ENCODE data around the gene TTC28. TPM values are rescaled to one million over a fixed set of nuclear protein-coding genes. Genes with fewer than 3 reads are reported as not detected.

TTC28 gene
- total and polyA plus RNA-seq, 10 of the 15 experiments (the other 5 are each of a cell fraction or from before 2014, with no cell fraction given), result 0.15 to 8.4 (median 1.4) TPM

DNA sequence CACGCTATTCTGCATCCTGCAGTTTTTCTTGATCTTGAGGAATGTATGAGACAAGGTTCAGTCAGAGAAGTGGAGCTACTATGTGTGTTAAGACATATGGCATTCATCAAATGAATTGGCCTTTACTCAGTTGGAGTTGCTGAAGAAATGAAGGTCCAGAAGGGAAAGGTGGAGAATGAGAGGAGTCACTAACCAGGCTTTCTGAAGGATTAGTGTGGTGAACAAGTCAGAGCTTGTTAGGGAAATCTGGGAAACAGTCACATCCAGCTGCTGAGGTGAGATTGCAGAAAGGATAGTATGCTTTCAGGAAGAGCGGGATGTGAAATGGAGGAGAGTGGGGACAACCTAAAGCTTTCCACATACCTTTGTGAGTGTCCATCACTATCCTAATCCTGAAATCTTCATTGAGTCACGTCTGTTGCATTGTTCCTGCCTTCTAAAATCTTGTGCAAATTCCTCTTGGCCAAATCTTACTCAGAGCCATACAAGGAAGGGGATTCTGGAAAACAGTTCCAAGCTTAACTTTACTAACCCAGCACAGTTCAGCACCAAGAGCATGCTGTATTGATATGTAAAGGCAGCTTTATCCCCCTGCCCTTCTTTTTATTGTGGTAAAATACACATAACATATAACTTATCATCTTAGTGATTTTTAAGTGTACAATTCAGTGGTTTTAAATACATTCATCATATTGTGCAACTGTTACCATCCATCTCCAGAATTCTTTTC is 749.1 kb downstream of the TTC28 start:
- no peaks in the 10 kb centered on the region for H3K36me3 ChIP-seq (ENCODE audit: control insufficient read depth in 2 of 2, insufficient read depth in 2 of 2, low read length in 1 of 2)
- in situ Hi-C loops (cut with MboI) (no loop called here), intact Hi-C loops (cut with micrococcal nuclease; ENCODE audit: unreplicated experiment) (no loop called here)
- POLR2A ChIA-PET, result no interaction called here
- no peak overlapping the region for H3K4me2 ChIP-seq (ENCODE audit: control insufficient read depth, insufficient read depth)
- FAIRE-seq, result no peak
- no peak for DNase-seq (ENCODE audit: low read depth, low spot score)
- H3K27me3 ChIP-seq (replicated peaks in 1 of 2; ENCODE audit: control insufficient read depth in 2 of 2, insufficient read depth in 2 of 2, low read length in 1 of 2), result no peaks in the 10 kb centered on the region
- 87% methylated on average over 3 of the region's 3 CpGs for WGBS (ENCODE audit: insufficient coverage, insufficient replicate concordance, low lambda C conversion rate, missing lambda C conversion rate)
- no peak overlapping the region for H2AFZ ChIP-seq (ENCODE audit: control insufficient read depth, low read depth, low read length)
- no peaks in the 10 kb centered on the region for H4K20me1 ChIP-seq (ENCODE audit: control insufficient read depth, insufficient read depth)
- RAD21 ChIA-PET (ENCODE audit: unreplicated experiment), result no interaction called here
- BruUV-seq (replicated peaks), result no TSS peak
- no peaks in the 10 kb centered on the region for H3K4me1 ChIP-seq (ENCODE audit: control insufficient read depth, insufficient read depth, low read length)
- TF ChIP-seq NFIC (IDR thresholded peaks at IDR 0.05; ENCODE audit: low read depth, low read length), result no peak
- TF ChIP-seq EP300 (IDR thresholded peaks at IDR 0.05; ENCODE audit: borderline replicate concordance in 1 of 2, control insufficient read depth in 1 of 2, low read depth in 2 of 2, low read length in 2 of 2), result no peak
- H3K9ac ChIP-seq (ENCODE audit: control insufficient read depth, insufficient read depth, low read length), result no peak overlapping the region
- H3K9me3 ChIP-seq (replicated peaks; ENCODE audit: control insufficient read depth, insufficient read depth, low read length), result no peaks in the 10 kb centered on the region
- H3K4me3 ChIP-seq, result no peak overlapping the region
- no peak for ATAC-seq
- H3K27ac ChIP-seq (ENCODE audit: control insufficient read depth, insufficient read depth), result no peak overlapping the region
- CTCF ChIA-PET, result interaction anchor here (1.2 to 2.3 kb wide), 2 partner anchors 45 to 49 kb away, joined by 3 to 7 read pairs; no protein-coding TSS in a partner anchor
- no peaks in the 10 kb centered on the region for H3K79me2 ChIP-seq (ENCODE audit: control insufficient read depth, insufficient read depth, low read length)
- SMC1A ChIA-PET (ENCODE audit: uncharacterized antibody, unreplicated experiment), result interaction anchor here (0.8 to 2.3 kb wide), 4 partner anchors 11 to 43 kb away, joined by 3 to 7 read pairs (median 3); partner anchors contain the start of gene PITPNB

Small RNA genes lying within 50 kb of the gene (microRNA-seq; reads per million reads assigned to microRNA genes)
- gene MIR5739, result not detected

Small RNA genes lying within 50 kb of the gene (small RNA-seq; reads per million reads assigned to genes)
- gene MIR5739, result not detected
- not detected for gene RF00019
- not detected for gene RF00150
- not detected for gene RF02200
- not detected for gene RN7SL162P

Other genes starting within 250 kb of the TTC28 start
- gene CHEK2, start 62.0 kb upstream of the TTC28 start, total RNA-seq (2014; rRNA removed), result 17.8 and 20.7 TPM in 2 replicates
- gene CHEK2, start 62.0 kb upstream of the TTC28 start, total RNA-seq (2014; rRNA removed; fragmentation: Illumina TruSeq; extraction: Trizol), result 22.9 and 25.6 TPM in 2 replicates
- gene CHEK2, start 62.0 kb upstream of the TTC28 start, total RNA-seq (2021), result 18.4 and 29.9 TPM in 2 replicates
- gene CHEK2, start 62.0 kb upstream of the TTC28 start, polyA plus RNA-seq (2011; rRNA removed), result 59.7 and 61.5 TPM in 2 replicates
- gene CHEK2, start 62.0 kb upstream of the TTC28 start, polyA plus RNA-seq (2014; fragmentation: Illumina TruSeq; extraction: Trizol), result 27.7 and 36.9 TPM in 2 replicates
- 10 to 100 TPM; 31.1 to 31.4 TPM for gene CHEK2, start 62.0 kb upstream of the TTC28 start, polyA plus RNA-seq (2014; fragmentation: Nextera tagmentation; extraction: Ambion mirVana)
- 21.3 and 22.5 TPM in 2 replicates for gene CHEK2, start 62.0 kb upstream of the TTC28 start, polyA plus RNA-seq (2014; rRNA removed)
- 10 to 100 TPM; 15.7 to 18.5 TPM for gene CHEK2, start 62.0 kb upstream of the TTC28 start, polyA plus RNA-seq (2016; fragmentation: Nextera tagmentation; extraction: Ambion mirVana)
- 20.8 and 21.2 TPM in 2 replicates for gene HSCB, start 62.2 kb upstream of the TTC28 start, total RNA-seq (2014; rRNA removed)
- gene HSCB, start 62.2 kb upstream of the TTC28 start, total RNA-seq (2014; rRNA removed; fragmentation: Illumina TruSeq; extraction: Trizol), result 20.9 and 22.2 TPM in 2 replicates
- 15.3 and 16.0 TPM in 2 replicates for gene HSCB, start 62.2 kb upstream of the TTC28 start, total RNA-seq (2021)
- gene HSCB, start 62.2 kb upstream of the TTC28 start, polyA plus RNA-seq (2011; rRNA removed), result 18.3 and 20.8 TPM in 2 replicates
- gene HSCB, start 62.2 kb upstream of the TTC28 start, polyA plus RNA-seq (2014; fragmentation: Illumina TruSeq; extraction: Trizol), result 15.9 and 18.7 TPM in 2 replicates
- 10 to 100 TPM; 10.6 to 19.0 TPM for gene HSCB, start 62.2 kb upstream of the TTC28 start, polyA plus RNA-seq (2014; fragmentation: Nextera tagmentation; extraction: Ambion mirVana)
- 24.2 and 26.6 TPM in 2 replicates for gene HSCB, start 62.2 kb upstream of the TTC28 start, polyA plus RNA-seq (2014; rRNA removed)
- 10 to 100 TPM; 26.9 to 28.4 TPM for gene HSCB, start 62.2 kb upstream of the TTC28 start, polyA plus RNA-seq (2016; fragmentation: Nextera tagmentation; extraction: Ambion mirVana)
- gene CCDC117, start 92.9 kb upstream of the TTC28 start, total RNA-seq (2014; rRNA removed), result 18.0 and 21.2 TPM in 2 replicates
- 21.7 TPM in 2 replicates for gene CCDC117, start 92.9 kb upstream of the TTC28 start, total RNA-seq (2014; rRNA removed; fragmentation: Illumina TruSeq; extraction: Trizol)
- gene CCDC117, start 92.9 kb upstream of the TTC28 start, total RNA-seq (2021), result 19.5 and 24.2 TPM in 2 replicates
- gene CCDC117, start 92.9 kb upstream of the TTC28 start, polyA plus RNA-seq (2011; rRNA removed), result 24.6 and 49.9 TPM in 2 replicates
- gene CCDC117, start 92.9 kb upstream of the TTC28 start, polyA plus RNA-seq (2014; fragmentation: Illumina TruSeq; extraction: Trizol), result 22.2 and 26.1 TPM in 2 replicates
- gene CCDC117, start 92.9 kb upstream of the TTC28 start, polyA plus RNA-seq (2014; fragmentation: Nextera tagmentation; extraction: Ambion mirVana), result 1 to 10 TPM; 6.3 to 8.3 TPM
- gene CCDC117, start 92.9 kb upstream of the TTC28 start, polyA plus RNA-seq (2014; rRNA removed), result 11.7 and 12.8 TPM in 2 replicates
- gene CCDC117, start 92.9 kb upstream of the TTC28 start, polyA plus RNA-seq (2016; fragmentation: Nextera tagmentation; extraction: Ambion mirVana), result 10 to 100 TPM; 31.7 to 32.2 TPM
- 234 and 238 TPM in 2 replicates for gene XBP1, start 120.7 kb upstream of the TTC28 start, total RNA-seq (2014; rRNA removed)
- 134 and 138 TPM in 2 replicates for gene XBP1, start 120.7 kb upstream of the TTC28 start, total RNA-seq (2014; rRNA removed; fragmentation: Illumina TruSeq; extraction: Trizol)
- 141 and 149 TPM in 2 replicates for gene XBP1, start 120.7 kb upstream of the TTC28 start, total RNA-seq (2021)
- 93.1 and 96.5 TPM in 2 replicates for gene XBP1, start 120.7 kb upstream of the TTC28 start, polyA plus RNA-seq (2011; rRNA removed)
- gene XBP1, start 120.7 kb upstream of the TTC28 start, polyA plus RNA-seq (2014; fragmentation: Illumina TruSeq; extraction: Trizol), result 165 and 186 TPM in 2 replicates
- gene XBP1, start 120.7 kb upstream of the TTC28 start, polyA plus RNA-seq (2014; fragmentation: Nextera tagmentation; extraction: Ambion mirVana), result 10 to 100 TPM; 44.5 to 67.3 TPM
- 149 and 183 TPM in 2 replicates for gene XBP1, start 120.7 kb upstream of the TTC28 start, polyA plus RNA-seq (2014; rRNA removed)
- 100 to 1,000 TPM; 276 to 313 TPM for gene XBP1, start 120.7 kb upstream of the TTC28 start, polyA plus RNA-seq (2016; fragmentation: Nextera tagmentation; extraction: Ambion mirVana)
- gene ZNRF3, start 203.7 kb upstream of the TTC28 start, total RNA-seq (2014; rRNA removed), result 0.98 and 1.1 TPM in 2 replicates
- 0.46 and 0.49 TPM in 2 replicates for gene ZNRF3, start 203.7 kb upstream of the TTC28 start, total RNA-seq (2014; rRNA removed; fragmentation: Illumina TruSeq; extraction: Trizol)
- gene ZNRF3, start 203.7 kb upstream of the TTC28 start, total RNA-seq (2021), result 1.5 and 1.9 TPM in 2 replicates
- gene ZNRF3, start 203.7 kb upstream of the TTC28 start, polyA plus RNA-seq (2011; rRNA removed), result 2.4 TPM in 2 replicates
- 0.43 and 0.52 TPM in 2 replicates for gene ZNRF3, start 203.7 kb upstream of the TTC28 start, polyA plus RNA-seq (2014; fragmentation: Illumina TruSeq; extraction: Trizol)
- gene ZNRF3, start 203.7 kb upstream of the TTC28 start, polyA plus RNA-seq (2014; fragmentation: Nextera tagmentation; extraction: Ambion mirVana), result under 1 TPM; 0.10 to 0.13 TPM
- gene ZNRF3, start 203.7 kb upstream of the TTC28 start, polyA plus RNA-seq (2014; rRNA removed), result 1.1 and 1.2 TPM in 2 replicates
- gene ZNRF3, start 203.7 kb upstream of the TTC28 start, polyA plus RNA-seq (2016; fragmentation: Nextera tagmentation; extraction: Ambion mirVana), result under 1 TPM; 0.05 to 0.20 TPM

Measured in GM12878 (cell line).